Pancreas (tissue), 10 donors: ENCODE measurements around the gene C17orf58. TPM values are rescaled to one million over a fixed set of nuclear protein-coding genes. Genes with fewer than 3 reads are reported as not detected.
"Not testable (repeated sequence)": the region's sequence is repeated elsewhere in the genome, so short reads cannot be mapped to it uniquely, and the experiment has no call there.

Experiments
- ATAC-seq, 4 donors: fragments of 200-7000 bp; cut with Tn5 transposase; one replicate each; pipeline versions ENCODE4 v1.8.0 to v1.9.1; 2020; ENCODE audit warnings: mild to moderate bottlenecking in 4 of 4, moderate library complexity in 4 of 4
- DNase-seq, 6 donors: peaks; one replicate each; pipeline ENCODE4 v3.0.0-alpha.2; 2020
- FAIRE-seq: peaks from 2 replicates; lab custom pipeline; 2012; peaks lifted over from hg19 to GRCh38; lab: Jason Lieb, UNC
- H3K27ac ChIP-seq, 4 donors: fragments of 200-600 bp; sonication (generic); 1 replicate in 3 of 4; 2 replicates in 1 of 4; pipeline versions ENCODE4 v1.5.0 to v1.8.0; 2020
- H3K27me3 ChIP-seq, 4 donors: fragments of 200-600 bp; one replicate each; pipeline ENCODE4 v1.8.0; 2021
- H3K36me3 ChIP-seq, 3 donors: fragments of 200-600 bp; sonication (generic) in 1 of 3; one replicate each; pipeline versions ENCODE4 v1.5.0 to v1.8.0; 2020 to 2021
- H3K4me1 ChIP-seq, 3 donors: fragments of 200-600 bp; one replicate each; pipeline ENCODE4 v1.8.0; 2021
- H3K4me3 ChIP-seq, 4 donors: fragments of 200-600 bp; sonication (generic) in 2 of 4; one replicate each; pipeline versions ENCODE4 v1.5.0 to v1.8.0; 2020 to 2021
- H3K9me3 ChIP-seq, 4 donors: fragments of 200-600 bp; one replicate each; pipeline ENCODE4 v1.8.0; 2021
- CTCF ChIP-seq, 4 donors: fragments of 200-600 bp; sonication (generic) in 3 of 4; IDR thresholded peaks; one replicate each; pipeline versions ENCODE4 v1.5.0 to v1.8.0; 2021; ENCODE audit warnings: antibody characterized with exemption in 4 of 4
- WGBS, 2 donors: extraction: QIAGEN DNeasy Blood & Tissue Kit; methylation state at CpG; one replicate each; pipeline ENCODE4 v1.1.7; 2013; 5-methylcytosine and 5-hydroxymethylcytosine counted together
- intact Hi-C, 3 donors: fragments of 100-400 bp; cut with DNase I; formaldehyde crosslinking; loops; one replicate each; pipeline versions ENCODE4 v1.11.1 to v1.14.2; 2022
- polyA plus RNA-seq, 2 donors: library from polyadenylated mRNA; stranded (reverse); fragments of 200-250 nt; gene quantifications; one replicate each; pipeline ENCODE4 v1.2.3, GENCODE V29; 2013
- total RNA-seq, 6 donors: library from RNA; stranded (reverse); fragmentation: NEBNext Ultra II Directional in 4 of 6; extraction: Animal tissue kit (Norgen Biotek cat#: 25700) in 4 of 6; gene quantifications; one replicate each; pipeline versions ENCODE4 v1.2.1 to v1.2.4, GENCODE V29; 2021 to 2023
- donor health status: healthy with polysubstance abuse.
- donor health status: DM: no; HTN: no; CAD: no; lungs with moderate emphysema.
- donor health status: DM: no; HTN: no; CAD: no.
- donor health status: control.
- donor health status: control.
- donor health status: Bipolar disorder and iron deficiency.
- donor health status: DM: yes; HTN: yes; CAD: no.
- donor health status: DM: no; HTN: no; CAD: no.
- donor health status: DM: no; HTN: no; CAD: no.
- donor health status: DM: yes; HTN: yes; CAD: no.

C17orf58 gene
- total and polyA plus RNA-seq, 8 donors: 3.0 to 8.7 (median 5.5) TPM

GRCh38 chr17:68020409-68020756, 24.1 kb upstream of the C17orf58 start:
- no peaks in the 10 kb centered on the region for H3K9me3 ChIP-seq
- no peak for TF ChIP-seq CTCF (IDR thresholded peaks at IDR 0.05)
- no peaks in the 10 kb centered on the region for H3K27me3 ChIP-seq
- H3K27ac ChIP-seq: peak overlapping the region; percentile 74 to 83 (median 75)
- 1% methylated on average over 12 of the region's 12 CpGs for WGBS, 2 donors
- peak; percentile 29 to 40 (median 39) for ATAC-seq
- H3K4me3 ChIP-seq: peak overlapping the region; percentile 14 to 49 (median 44)
- DNase-seq: no peak
- H3K4me1 ChIP-seq: peaks cover 0 to 4% (median 0%) of the 10 kb centered on the region in 3 donors
- H3K36me3 ChIP-seq: no peaks in the 10 kb centered on the region
- FAIRE-seq: no peak
- intact Hi-C loops: no loop called here

- DNase-seq: peak; percentile 94 to 100 (median 98)
- FAIRE-seq: no peak
- Histone ChIP-seq H3K27ac (peak overlapping the region; percentile 74 to 83 (median 75)), H3K27me3 (no peaks in the 10 kb centered on the region), H3K4me3 (peak overlapping the region; percentile 14 to 49 (median 44)), H3K9me3 (no peaks in the 10 kb centered on the region), H3K4me1 (peaks cover 0 to 4% (median 0%) of the 10 kb centered on the region in 3 donors), H3K36me3 (no peaks in the 10 kb centered on the region)
- peak; percentile 27 to 69 (median 53) for TF ChIP-seq CTCF (IDR thresholded peaks at IDR 0.05)
- intact Hi-C loops: no loop called here
- peak; percentile 95 to 98 (median 96) for ATAC-seq
- WGBS, 2 donors: 1 to 2% methylated on average over 47 to 51 of the region's 51 CpGs
Observed at GRCh38 chr17:68019675-68020408, 23.6 kb upstream of the C17orf58 start.

GRCh38 chr17:68019336-68019674, 23.0 kb upstream of the C17orf58 start:
- Histone ChIP-seq H3K27me3 (no peaks in the 10 kb centered on the region), H3K36me3 (no peaks in the 10 kb centered on the region), H3K4me1 (peaks cover 0 to 4% (median 0%) of the 10 kb centered on the region in 3 donors), H3K4me3 (no peak overlapping the region), H3K9me3 (no peaks in the 10 kb centered on the region), H3K27ac (no peak overlapping the region)
- FAIRE-seq: no peak
- TF ChIP-seq CTCF (IDR thresholded peaks at IDR 0.05): no peak
- no peak for ATAC-seq
- intact Hi-C loops: no loop called here
- no peak for DNase-seq
- 52 to 64% methylated on average over 9 of the region's 9 CpGs for WGBS, 2 donors

- H3K9me3 ChIP-seq, H3K4me1 ChIP-seq, intact Hi-C loops, H3K4me3 ChIP-seq, DNase-seq, H3K36me3 ChIP-seq, ATAC-seq, FAIRE-seq, H3K27me3 ChIP-seq, H3K27ac ChIP-seq: not testable (repeated sequence)
- 80 to 82% methylated on average over 21 of the region's 21 CpGs for WGBS, 2 donors
Observed at GRCh38 chr17:68018493-68018892, 22.2 kb upstream of the C17orf58 start.

- Histone ChIP-seq H3K4me1 (peaks cover 0 to 4% (median 0%) of the 10 kb centered on the region in 3 donors), H3K27me3 (no peaks in the 10 kb centered on the region), H3K27ac (no peak overlapping the region), H3K4me3 (no peak overlapping the region), H3K36me3 (no peaks in the 10 kb centered on the region), H3K9me3 (no peaks in the 10 kb centered on the region)
- DNase-seq: no peak
- ATAC-seq: no peak
- FAIRE-seq: no peak
- WGBS, 2 donors: 73 to 86% methylated on average over 2 of the region's 2 CpGs
- intact Hi-C loops: no loop called here
- TF ChIP-seq CTCF (IDR thresholded peaks at IDR 0.05): no peak
Observed at GRCh38 chr17:68016838-68017237, 20.6 kb upstream of the C17orf58 start.
